OCI-LY3 (cell line): Measurements from ENCODE around the gene THBS2.
"Not testable (repeated sequence)": the region's sequence is repeated elsewhere in the genome, so short reads cannot be mapped to it uniquely, and the experiment has no call there.

Experiments used
- CTCF ChIP-seq: fragments of 200-600, 300-600 bp; sonication (generic); IDR thresholded peaks from 2 replicates; pipeline ENCODE4 v1.5.1; 2014; ENCODE audit warnings: antibody characterized with exemption, low read length, low read depth
- EZH2phosphoT487 ChIP-seq: fragments of 200-600 bp; shearing (Covaris generic); IDR thresholded peaks from 2 replicates; pipeline ENCODE4 v1.6.1; 2018; ENCODE audit warnings: antibody characterized with exemption, mixed run types, low read depth

- not testable (repeated sequence) for TF ChIP-seq CTCF, EZH2phosphoT487
These were observed 45.0 kb upstream of the THBS2 start for GRCh38 chr6:169298626-169299025.
